DMS 273 treated with DMSO at 0.1 percent for 48 hours (cell line): ENCODE measurements around the gene MAP2K5.

Source experiments
- DNase-seq: peaks from one replicate; lab custom pipeline; 2025; lab: John Stamatoyannopoulos, UW

The MAP2K5 gene

DNA sequence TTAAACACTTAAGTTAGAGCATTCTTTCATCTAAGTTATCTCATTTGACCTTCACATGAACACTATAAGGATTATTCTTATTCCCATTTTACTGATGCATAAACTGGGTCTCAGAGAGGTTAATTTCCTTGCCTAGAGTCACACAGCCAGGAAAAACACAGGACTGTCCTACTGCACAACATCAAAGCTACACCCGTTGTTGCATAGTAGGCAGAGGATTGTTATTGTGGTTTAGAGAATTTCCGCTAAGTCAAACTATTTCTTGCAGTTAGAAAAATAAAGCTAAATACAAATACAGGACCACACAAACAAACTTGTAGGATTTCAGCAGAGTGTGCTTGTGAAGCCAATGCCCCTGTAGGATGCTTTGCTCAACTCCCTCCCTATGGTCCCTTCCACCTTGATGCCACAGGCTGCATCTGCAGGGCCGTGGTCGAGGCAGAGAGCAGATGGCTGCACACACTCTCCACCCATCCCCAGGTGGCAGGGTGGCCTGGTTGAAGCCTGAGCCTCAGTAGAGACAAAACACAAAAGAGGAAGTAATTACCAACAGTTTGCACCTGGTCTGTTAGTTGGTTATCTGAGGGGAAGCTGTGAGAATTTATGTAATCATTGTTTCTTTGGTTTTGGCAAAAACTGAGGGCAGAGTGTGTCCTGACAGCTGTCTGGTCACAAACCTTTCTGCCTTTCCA lies 241.7 kb downstream of the MAP2K5 start:
- no peak for DNase-seq

DNA sequence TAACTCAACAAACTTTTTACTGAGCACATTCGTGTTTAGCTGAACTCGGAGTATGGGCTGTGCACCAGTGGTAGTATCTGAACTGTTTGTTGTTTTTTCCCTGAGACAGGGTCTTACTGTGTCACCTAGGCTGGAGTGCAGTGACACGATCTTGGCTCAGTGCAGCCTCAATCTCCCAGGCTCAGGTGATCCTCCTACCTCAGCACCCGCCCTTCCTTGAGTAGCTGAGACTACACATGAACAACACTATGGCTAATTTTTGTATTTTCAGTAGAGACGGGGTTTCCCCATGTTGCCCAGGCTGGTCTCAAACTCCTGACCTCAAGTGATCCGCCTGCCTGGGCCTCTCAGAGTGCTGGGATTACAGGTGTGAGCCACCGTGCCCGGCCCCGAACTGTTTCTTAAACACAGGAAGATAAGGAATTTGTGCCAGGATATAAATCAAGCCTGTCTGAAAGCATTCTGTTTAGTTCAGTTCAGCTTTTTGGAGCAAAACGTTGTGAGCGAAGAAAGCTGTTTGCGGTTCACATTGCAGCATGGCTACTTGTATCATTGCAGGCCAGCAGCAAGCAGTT lies 242.4 kb downstream of the MAP2K5 start:
- DNase-seq, result no peak

DNA sequence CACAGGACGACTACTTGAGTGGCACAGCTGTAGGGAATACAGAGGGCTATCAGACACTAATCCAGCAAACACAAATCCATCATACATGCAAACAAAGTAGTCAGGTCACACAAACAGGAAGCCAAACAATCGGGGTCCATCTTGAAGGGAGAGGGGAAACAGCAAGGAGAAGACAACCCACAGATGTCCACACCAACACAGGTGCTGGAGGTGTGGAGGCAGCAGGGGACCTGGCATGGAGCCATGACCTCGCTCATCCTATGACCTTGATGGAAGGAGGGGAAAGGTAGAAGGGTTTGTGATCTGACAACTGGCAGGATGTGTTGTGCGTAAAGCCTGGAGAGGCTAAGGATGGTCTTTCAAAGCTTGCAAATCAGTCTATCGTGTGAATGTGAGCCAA lies 242.9 kb downstream of the MAP2K5 start:
- DNase-seq, result no peak

DNA sequence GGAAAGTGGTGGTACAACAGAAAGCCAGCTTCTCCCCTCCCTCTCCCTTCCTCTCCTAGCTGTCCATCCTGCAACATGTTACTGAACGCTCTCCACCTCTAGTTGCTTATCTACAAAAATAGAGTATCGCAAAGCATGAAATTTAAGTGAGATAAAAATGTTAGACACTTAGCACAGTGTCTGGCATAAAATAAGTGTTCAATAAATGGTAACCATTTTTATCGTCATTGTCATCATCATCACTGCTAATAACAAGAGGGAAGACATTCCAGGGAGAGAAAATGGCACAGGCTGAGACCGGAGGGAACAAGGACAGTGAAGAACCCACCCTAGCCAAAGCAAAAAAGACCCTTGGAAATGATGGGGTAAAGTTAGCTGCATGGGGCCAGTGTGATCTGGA lies 244.1 kb downstream of the MAP2K5 start:
- DNase-seq, result no peak

DNA sequence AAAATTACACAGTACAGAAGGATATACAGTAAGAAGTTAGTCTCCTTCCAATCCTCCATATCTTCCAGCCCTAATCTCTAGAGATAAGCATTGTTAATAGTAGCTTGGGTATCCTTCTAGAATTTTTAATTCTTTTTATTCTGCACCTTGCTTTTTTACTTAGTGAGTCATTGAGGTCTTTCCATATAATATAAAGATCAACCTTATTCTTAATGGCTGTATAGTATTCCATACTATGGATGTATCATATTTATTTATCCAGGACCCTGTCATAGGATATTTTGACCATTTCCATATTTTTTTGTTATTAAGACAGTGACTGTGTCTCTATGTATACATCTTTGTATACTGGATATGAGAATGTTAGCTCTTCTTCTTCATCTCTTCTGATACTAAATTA lies 246.5 kb downstream of the MAP2K5 start:
- DNase-seq, result no peak

DNA sequence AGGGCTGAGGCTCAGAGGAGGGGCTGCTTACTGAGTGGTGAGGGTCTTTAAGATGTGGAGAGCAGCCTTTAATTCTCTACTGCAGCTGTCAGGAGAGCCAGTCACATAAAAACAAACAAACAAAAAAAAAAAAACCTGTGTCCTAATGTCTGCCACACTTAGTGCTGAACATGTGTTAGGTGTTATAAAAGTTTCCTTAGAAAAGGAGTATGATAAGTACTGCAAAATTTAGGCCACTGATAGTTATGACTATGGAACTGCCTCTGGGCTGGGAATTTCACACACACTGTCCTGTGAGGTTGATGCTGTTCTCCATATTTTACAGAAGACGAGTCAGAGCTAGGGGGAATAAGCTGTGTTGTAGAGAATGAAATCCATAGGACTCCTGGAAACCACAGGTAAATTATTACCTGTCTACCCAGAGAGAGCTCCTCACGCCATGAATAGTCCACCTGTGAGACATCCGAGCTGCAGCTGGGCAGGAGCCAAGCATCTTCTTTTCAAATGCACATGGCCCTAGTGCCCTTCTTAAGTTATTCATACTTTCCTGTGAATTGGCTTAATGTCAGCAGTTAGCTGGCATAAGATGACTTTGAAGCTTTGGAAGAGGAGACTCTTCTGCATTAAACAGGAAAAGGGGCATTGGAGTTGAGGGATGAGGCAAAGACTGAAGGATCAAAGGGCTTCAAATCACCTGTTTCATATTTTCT lies 248.3 kb downstream of the MAP2K5 start:
- DNase-seq, result no peak

DNA sequence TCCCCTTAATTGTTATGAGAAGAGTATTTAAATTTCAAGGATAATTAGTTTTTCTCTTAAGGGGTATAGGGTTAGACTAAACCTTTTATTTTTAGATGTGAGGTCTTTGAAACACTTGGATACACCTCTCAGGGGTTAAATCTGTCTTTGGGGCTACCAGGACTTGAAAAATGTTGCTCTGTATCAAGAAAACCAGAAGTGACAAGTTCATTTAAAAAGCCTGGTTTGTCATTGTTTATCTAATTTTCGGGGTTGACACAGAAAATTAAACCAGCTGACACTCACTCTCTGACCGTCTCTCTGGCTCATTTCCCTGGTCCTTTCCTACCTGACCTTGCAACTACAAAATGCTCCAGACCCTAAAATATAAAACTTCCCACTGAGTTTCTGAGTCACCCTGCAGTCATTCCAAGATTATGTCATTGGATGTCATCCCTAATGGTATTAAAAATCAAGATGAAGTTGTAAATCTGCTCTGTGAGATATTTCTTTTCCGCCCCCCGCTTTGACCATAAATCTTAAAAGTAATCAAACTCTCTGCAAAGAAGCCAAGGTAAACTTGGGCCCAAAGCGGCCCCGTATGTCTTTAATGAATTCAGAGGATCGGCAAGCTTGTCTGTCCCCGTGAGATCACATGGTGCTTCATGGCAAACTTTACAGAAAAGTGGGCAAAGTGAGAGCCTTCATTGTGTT lies 249.9 kb downstream of the MAP2K5 start:
- DNase-seq, result no peak

DNA sequence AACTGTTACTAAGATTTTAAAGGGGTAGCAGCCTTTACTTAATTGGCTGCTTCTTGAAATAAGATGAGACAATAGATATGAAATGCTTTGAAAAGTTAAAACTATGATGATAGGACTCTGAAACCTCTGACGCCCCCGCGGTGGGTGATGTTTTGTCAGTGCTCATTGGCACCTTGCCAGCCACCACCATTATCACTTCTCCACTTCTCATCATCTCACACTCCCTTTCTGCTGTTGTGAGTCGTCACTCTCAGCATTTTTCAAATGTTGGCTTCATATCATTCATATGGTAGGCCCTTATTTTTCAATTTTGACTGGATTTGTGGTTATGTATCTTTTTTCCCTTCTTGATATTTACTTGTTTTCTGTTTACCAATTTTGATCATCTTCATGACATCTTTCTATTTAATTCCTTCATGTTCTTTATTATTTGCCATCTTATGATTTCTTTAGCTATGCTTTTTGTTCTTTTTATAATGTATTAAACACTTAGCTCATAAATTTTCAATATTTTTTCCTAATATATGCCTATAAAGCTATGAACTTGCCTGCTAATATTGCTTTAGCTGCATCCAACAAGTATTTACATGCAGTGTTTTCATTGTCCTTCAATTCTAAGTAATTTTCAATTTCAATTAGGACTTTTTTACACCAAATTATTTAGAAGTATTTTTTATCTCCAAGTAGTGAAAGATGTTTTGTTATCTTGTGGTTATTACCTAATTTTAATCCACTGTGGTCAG lies 252.5 kb downstream of the MAP2K5 start:
- DNase-seq, result no peak

DNA sequence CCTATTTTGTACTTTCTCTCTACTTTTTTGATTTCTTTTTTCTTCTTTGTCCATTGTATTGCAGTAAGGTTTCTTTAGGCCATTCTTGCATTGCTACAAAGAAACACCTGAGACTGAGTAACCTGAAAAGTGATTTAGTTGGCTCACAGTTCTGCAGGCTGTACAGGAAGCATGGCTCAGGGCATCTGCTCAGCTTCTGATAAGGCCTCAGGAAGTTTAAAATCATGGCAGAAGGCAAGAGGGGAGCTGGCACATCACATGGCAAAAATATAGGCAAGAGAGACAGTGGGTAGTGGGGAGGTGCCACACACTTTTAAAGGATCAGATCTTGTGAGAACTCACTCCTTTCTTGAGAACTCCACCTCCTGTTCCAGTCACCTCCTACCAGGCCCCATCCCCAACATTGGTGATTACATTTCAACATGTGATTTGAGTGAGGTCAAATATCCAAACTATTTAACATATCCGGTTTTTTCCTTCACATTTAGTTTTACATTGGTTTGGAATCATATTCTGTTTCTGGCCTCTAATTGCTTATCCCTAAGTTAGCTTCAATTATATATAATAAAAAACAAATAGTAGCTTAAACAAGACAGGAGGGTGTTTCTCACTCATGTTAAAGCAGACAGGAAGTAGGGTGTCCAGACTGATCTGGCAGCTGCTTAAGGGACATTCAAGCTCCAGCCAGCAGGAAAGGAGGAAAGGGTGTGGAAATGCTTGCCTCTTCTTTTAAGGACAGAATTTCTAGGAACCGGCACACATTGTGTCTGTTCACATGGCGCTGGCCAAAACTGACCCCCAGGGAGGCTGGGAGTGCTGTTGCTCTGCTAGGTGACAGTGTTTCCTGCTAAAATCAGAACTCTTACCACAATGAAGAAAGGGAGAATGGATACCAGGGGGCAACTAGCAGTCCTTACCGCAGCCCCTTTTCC lies 254.0 kb downstream of the MAP2K5 start:
- DNase-seq, result no peak

DNA sequence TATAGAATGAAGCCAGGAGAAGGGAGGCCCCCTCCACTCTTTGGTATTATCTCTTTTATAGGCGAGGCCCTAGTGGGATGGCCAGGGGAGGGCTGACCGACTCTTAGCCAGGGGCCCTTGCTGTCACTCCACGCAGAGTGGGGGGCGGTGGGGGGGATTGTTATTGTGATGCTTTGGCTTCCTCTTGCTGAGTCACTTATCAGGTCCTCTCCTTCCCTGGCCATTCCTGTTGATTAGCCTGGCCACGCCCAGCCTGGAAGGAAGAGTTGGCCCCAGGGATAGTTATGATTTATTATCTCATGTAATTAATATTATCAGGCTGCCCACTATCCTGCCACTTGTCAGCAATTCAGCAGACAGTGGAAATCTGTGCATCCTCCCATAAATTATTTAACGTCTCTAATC lies 257.3 kb downstream of the MAP2K5 start:
- no peak for DNase-seq

DNA sequence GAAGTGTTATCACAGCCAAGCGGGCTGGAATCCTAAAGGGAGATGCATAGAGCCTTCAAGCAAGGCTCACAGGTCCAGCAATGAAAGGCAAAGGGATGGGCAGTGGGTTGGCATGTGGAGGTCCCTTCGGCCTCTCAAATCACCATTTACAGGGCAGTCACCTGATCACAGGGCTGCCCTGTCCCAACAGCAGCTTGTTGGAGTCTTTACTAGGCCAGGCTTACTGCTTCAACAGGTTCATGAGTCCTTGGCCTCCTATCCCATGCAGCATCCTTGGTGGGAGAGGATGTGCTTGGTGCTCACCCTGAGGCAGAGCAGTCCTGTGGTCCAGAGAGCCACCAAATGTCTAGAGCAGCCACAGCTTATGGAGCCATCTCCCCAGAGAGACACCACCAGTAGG lies 258.6 kb downstream of the MAP2K5 start:
- no peak for DNase-seq

DNA sequence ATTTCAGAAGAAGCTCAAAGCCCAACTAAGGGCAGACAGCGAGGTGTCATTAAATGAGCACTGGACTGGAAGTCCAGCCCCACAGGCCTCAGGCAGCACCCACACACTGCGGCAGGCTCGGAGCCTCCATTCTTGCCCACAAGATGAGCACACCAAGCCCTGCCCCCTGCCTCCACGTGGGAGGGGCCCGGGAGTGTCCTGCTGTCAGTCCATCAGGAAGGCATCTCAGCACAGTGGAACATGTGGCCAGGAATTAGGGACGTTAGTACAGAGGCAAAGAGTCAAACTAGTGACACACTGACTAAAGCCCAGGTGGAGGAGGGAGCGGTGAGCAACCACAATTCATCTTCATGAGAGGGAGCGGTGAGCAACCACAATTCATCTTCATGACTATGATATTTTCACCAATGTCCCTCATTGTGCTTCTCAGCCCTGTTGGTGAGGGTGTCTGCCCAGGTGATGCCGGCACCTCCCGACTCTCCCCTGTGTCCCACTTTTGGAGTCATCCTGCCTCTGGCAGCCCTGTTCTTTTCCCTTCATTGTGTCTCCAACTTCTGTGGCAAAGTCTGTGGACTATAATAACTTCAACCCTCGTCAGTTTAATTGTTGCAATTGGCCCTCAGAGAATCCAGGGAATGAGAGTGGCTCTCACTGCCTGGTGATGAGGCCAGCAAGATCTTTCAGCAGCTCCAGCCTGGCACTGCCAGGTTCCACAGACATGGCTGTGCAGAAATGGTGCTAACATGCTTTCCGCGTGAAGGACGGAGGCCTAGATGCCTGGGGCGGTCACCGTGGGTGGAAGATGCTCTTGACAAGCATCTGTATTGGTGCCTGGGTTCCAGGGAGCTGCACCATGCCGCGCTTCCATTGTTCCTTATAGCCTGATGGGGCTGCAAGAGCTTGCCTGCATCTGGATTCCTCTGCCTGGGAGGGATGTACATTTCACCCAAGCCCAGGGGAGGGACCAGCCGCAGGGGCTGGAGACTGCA lies 259.7 kb downstream of the MAP2K5 start:
- DNase-seq, result no peak

DNA sequence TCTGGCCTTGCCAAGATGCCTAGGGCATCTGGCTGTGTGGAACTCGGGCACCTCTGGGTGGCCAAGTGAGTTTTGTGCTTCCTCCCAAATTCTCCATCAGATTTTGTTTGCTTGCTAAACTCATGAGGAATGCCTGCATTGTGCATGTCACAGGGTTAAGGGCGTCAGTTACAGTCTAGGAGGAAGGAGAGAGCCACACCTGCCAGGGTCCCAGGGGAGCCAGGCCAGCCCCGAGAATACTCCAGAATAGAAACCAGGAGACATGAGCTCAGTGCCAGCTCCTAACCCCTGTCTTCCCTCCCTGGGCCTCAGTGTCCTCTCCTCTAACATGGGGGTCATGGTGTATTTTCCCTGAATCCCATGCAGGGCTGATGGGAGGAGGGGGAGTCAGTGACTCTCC lies 260.8 kb downstream of the MAP2K5 start:
- DNase-seq, result no peak

DNA sequence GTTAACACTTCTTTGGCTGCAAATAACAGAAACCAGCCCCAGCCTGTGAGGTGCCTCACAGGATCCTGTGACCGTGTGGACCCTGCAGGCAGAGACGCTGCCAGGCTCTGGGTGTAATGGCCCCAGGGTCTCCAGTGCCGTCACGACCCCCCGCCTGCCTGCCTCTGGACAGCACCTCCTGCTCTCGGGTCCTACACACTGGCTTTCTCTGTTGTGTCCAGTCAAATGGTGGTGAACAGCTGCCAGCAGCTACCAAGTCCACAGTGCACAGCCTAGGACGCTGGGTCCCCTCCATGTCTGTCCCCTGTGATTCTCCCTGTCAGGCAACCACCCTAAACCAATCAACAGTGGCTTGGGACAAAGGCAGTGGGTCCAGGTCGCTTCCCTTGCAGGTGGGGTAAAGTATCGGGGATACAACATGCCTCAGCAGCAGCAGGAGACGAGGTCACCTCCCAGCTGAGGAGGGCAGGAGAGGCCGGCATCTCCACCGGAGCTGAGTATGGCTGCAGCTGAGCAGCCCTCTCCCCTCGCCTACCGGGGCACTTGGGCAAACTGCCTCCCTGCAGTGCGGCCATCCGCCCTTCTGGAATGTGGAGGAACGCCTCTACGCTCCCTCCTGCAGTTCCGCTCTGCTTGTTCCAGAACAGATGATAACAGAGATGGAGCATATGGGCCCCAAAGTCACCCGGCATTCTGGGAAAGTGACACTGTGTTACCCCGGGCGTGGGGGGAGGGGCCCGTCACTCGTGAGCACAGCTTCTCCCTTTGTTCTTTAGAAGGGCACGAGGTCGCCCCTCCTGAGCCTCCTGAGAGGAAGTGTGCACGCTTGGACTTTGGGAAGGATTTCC lies 261.7 kb downstream of the MAP2K5 start:
- no peak for DNase-seq

DNA sequence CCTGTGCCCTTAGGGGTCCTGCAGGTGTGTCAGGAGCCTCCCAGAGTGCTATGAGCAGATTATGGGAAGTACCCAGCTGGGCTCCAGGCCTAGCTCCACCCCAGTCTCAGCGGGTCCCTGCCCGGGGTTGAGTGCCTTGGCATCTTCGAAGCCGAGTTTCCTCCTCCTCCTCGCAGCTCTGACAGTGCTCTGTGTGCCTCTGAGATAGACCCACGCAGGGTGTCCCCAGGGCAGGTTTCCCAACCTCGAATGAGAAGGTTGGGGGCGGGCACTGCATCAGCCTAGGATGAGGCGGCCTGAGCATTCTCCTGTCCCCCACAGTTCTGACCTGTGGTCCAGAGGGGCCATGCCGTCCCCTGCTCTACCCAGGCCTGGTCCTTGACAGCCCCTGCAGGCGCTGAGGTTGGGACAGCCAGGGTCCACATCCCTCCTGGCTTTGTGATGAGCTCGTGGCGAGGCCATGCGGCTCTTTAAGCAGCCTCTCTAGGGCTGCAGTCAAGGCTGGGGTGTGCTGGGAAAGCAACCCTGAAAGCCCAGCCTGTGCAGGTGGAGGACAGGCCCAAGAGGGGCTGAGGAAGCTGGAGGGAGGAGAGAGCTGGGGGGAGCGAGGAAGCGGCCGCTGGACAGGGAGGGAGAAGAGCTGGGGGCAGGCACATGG lies 262.6 kb downstream of the MAP2K5 start:
- DNase-seq, result no peak

DNA sequence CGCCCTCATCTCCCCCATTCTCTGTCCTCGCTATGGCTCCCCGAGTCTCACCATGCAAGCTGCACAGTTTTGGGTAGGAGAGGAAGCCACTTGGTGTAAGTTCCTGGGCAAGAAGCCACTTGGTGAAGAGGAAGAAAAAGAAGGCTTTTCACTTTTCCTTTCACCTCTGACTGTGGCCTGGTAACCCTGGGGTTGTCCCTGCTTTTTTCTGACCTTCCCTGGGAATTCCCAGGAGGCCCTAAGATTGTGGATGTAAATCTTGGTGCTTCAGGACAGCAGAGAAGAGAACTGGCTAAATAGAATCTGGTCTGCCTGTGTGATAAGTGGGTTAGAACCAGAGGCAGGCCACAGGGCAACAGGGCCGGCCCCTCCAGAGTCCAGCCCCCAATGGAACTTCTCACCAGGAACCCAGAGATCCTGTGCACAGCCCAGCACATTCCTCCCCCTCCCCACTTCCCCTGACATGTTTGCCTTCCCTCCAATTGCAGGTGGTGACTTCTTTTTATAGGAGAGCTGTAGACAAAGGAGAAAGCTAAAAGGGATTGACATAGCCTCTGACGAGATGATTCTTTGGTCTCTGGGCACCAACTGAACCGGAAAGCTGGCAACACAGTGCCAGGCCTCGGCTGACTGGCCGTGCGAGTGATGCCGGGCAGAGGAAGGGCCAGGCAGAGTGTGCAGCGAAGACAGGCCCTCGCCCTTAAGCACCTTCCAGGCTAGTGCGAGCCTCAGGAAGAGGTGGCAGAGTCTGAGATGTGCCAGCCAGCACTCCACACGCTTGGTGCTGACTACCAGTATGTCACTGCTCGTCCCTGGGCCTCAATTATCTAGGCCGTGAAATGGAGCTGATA lies 263.4 kb downstream of the MAP2K5 start:
- no peak for DNase-seq

DNA sequence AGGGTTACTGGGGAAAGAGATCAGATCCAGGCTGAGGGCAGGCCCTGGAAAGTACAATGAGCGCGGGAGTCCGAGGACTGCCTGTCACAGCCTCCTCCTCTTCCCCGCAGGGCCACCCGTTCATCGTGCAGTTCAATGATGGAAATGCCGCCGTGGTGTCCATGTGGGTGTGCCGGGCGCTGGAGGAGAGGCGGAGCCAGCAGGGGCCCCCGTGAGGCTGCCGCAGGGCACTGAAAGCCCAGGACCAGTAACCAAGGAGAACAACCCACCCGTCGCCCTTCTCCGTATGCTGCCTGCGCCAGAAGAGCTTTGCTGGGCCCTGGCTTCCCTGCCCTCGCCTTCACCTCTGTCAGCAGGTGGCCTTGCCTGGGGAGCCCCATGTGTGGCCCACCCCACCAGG lies 264.0 kb downstream of the MAP2K5 start:
- no peak for DNase-seq
